KBM-7 (cell line): ENCODE data around the gene PITPNC1.
"Not testable (repeated sequence)": the region's sequence is repeated elsewhere in the genome, so short reads cannot be mapped to it uniquely, and the experiment has no call there.

Experiments
- DNase-seq: peaks from one replicate; pipeline ENCODE4 v3.0.0-alpha.2; 2015
- in situ Hi-C: fragments of 300-500 bp; cut with MboI; formaldehyde crosslinking; loops from 2 replicates; pipeline ENCODE4 v1.14.3; 2020; ENCODE audit warnings: low sequenced_read_pairs, low pct_unique_long_range_greater_than_20kb, mixed read lengths

PITPNC1 gene

DNA sequence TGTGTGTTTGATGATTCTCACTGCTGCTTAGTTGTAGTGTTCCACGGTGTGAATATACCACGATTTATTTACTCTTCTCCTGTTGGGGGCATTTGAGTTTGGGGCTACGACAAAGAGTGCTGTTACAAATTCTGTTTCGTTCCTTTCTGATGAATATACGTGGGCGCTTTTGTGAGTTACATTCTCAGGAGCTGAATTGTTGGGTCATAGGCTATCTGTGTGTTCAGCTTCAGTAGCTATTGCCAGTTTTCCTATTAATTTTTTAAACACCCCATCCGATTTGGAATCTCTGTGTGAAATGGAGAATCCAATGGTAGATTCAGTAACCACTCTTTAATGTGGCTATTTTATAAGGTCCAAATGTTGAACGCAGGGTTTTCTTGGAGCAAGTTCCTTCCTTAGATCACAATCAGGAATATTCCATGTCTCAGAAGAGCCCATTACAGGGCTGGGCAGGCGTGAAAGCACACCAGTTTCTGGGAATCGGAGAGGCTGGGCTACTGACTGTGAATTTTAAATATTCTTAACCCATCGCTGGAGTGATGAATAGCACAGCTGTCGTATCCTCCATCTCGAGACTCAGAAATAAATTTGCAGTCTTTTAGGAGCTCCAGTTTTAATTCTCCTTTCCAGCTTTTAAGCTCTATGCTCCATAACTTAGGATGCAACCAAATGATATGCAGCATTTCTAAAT is 115.9 kb downstream of the PITPNC1 start:
- DNase-seq, result no peak
- in situ Hi-C loops, result no loop called here

GRCh38 chr17:67493812-67494211 is 116.7 kb downstream of the PITPNC1 start:
- in situ Hi-C loops, result no loop called here
- DNase-seq, result no peak

DNA sequence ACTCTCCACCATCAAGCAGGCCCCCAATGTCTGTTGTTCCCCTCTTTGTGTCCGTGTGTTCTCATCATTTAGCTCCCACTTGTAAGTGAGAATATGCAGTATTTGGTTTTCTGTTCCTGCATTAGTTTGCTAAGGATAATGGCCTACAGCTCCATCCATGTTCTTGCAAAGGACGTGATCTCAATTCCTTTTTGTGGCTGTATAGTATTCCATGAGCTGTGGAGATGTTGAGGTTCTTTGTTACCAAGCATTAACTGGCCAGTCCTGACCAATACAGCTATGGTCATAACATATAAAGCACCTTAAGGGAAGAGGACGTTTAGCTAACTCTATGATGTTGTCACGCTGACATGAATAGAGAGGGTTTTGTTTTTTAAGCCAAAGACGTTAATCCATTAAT is 118.5 kb downstream of the PITPNC1 start:
- in situ Hi-C loops, result not testable (repeated sequence)

GRCh38 chr17:67496286-67496685 is 119.2 kb downstream of the PITPNC1 start:
- no peak for DNase-seq
- in situ Hi-C loops, result no loop called here

More for the DNA sequence above, 118.5 kb downstream of the PITPNC1 start:
- DNase-seq, result not testable (repeated sequence)

GRCh38 chr17:67499685-67500084 is 122.6 kb downstream of the PITPNC1 start:
- in situ Hi-C loops, result no loop called here
- no peak for DNase-seq

GRCh38 chr17:67500261-67500660 is 123.2 kb downstream of the PITPNC1 start:
- DNase-seq, result no peak
- in situ Hi-C loops, result no loop called here

- in situ Hi-C loops, result no loop called here
These were observed 123.7 kb downstream of the PITPNC1 start for GRCh38 chr17:67500677-67501300.

GRCh38 chr17:67502151-67502550 is 125.1 kb downstream of the PITPNC1 start:
- DNase-seq, result no peak
- in situ Hi-C loops, result no loop called here

More at GRCh38 chr17:67500677-67501300, 123.7 kb downstream of the PITPNC1 start:
- no peak for DNase-seq

GRCh38 chr17:67503184-67503583 is 126.1 kb downstream of the PITPNC1 start:
- in situ Hi-C loops, result no loop called here
- DNase-seq, result no peak

DNA sequence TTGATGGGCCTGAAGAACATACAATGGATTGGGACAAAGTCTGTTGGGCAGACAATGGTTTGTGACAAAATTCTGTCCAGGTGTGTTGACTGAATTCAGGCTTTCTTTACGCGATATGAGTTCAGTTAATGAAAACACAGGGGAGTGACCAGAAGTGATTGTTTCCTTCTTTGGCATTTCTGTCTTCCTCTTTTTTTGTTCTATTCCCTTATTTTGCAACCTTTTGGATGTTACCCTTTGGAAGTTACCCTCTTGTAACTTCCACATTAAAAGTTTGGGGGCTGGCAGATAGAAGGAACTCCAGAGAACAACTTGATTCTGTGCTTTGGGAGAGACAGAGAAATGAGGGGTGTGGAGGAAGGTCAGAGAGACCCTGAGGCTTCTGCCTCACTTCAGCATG is 126.7 kb downstream of the PITPNC1 start:
- DNase-seq, result no peak
- in situ Hi-C loops, result no loop called here

GRCh38 chr17:67504182-67504581 is 127.1 kb downstream of the PITPNC1 start:
- in situ Hi-C loops, result no loop called here
- no peak for DNase-seq

- no peak for DNase-seq
- in situ Hi-C loops, result no loop called here
These were observed 129.9 kb downstream of the PITPNC1 start for GRCh38 chr17:67506966-67507365.

DNA sequence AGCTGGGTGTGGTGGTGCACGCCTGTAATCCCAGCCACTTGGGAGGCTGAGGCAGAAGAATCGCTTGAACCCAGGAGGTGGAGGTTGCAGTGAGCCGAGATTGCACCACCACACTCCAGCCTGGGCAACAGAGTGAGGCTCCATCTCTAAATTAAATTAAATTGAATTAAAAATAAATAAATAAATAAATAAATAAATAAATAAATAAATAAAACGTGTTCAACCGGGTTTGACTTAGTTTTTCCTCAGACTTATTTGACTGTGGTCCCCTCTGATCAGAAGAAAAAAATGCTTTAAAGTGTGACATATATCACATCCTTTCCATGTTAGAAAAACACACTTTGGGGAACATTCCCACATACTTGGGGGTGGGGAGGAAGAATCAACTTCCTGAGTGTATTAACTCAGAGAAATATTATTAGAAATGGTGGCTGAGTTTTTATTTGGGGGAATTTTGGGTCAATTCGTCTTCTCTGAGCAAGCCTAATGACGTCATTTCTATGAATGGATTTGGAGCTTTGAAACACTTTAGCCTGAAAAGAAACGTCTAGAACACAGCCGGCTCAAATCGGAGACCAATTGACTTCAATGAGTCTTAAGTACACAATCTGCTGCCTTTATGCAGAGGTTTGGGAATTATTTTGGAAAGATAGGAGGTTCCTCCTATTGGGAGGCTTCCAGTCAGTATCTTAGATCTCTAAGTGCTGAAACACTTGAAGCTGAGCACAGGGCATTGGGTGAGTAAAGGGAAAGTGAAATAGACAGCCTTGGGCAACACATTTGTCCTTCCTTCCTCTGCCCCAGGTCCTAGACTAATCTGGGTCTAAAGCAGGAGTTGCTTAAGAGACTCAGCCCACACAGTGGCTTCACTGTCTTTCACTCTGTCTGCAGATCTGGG is 132.6 kb downstream of the PITPNC1 start:
- in situ Hi-C loops, result no loop called here
- no peak for DNase-seq

DNA sequence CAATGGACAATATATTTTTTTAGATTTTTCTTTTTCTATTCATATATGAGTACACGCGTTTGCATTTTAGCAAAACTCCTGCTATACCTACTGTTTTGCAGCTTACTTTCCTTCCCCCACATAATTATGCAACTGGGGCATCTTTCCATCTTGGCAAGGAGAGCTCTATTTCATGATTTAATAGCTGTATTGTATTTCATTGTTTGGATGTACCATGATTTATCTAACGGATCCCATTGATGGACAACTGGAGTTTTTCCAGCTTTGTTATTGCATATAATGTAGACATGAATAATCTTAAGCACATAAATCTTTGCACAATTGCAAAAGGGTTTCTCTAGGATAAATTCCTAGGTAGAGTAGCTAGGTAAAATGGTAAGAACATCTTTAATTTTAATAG is 133.9 kb downstream of the PITPNC1 start:
- DNase-seq, result no peak
- in situ Hi-C loops, result no loop called here

GRCh38 chr17:67511804-67512203 is 134.7 kb downstream of the PITPNC1 start:
- DNase-seq, result no peak
- in situ Hi-C loops, result no loop called here

- DNase-seq, result no peak
- in situ Hi-C loops, result no loop called here
These were observed 137.9 kb downstream of the PITPNC1 start for GRCh38 chr17:67514998-67515397.

DNA sequence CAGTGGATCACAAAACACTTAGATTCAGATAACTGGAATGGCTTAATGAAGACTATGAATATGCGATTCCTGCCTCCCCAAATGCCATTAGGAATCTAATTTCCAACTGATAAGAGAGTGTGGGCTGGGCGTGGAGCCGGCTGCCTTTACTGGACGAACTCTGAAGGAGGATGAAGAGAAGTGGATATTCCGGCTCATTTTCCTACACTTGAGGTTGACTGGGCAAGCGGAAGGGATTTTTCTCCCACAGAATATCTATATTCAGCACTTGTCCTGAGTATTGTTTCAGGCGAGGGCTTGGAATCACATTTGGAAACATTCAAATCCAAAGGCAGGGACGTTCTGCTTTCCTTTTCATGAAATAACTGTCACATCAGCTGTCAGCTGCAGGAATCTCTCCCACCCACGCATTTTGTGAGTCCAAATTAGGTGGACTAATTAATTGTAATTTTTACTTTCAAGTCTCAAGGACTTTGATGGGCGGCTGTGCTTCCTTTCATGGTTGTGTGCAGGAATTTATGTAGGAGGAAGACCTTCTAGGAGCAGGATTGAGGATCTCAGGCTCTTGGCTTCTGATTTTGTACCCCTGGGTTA is 138.5 kb downstream of the PITPNC1 start:
- in situ Hi-C loops, result no loop called here
- no peak for DNase-seq

DNA sequence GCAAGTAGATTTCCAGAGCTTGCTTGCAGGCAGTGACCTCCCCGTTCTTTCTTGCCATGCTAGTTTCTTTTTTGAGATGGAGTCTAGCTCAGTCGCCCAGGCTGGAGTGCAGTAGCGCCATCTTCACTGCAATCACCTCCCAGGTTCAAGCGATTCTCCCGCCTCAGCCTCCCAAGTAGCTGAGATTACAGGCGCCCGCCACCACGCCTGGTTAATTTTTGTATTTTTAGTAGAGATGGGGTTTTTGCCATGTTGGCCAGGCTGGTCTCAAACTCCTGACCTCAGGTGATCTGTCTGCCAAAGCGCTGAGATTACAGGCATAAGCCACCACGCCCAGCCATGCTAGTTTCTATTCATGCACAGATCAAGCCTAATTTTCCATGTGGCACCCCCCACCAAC is 139.5 kb downstream of the PITPNC1 start:
- DNase-seq, in situ Hi-C loops: not testable (repeated sequence)

GRCh38 chr17:67517325-67517724 is 140.2 kb downstream of the PITPNC1 start:
- in situ Hi-C loops, result no loop called here

DNA sequence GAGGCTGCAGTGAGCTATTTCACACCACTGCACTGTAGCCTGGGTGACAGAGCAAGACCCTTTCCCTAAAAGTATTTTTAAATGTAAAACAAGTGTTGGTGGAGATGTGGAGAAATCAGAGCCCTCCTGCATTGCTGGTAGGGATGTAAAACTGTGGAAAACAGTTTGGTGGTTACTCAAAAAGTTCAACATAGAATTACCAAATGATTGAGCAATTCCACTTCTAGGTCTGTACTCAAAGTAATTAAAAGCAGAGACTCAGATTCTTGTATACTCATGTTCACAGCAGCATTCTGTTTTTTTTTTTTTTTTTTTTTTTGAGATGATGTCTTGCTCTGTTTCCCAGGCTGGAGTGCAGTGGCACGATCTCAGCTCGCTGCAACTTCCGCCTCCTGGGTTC is 141.8 kb downstream of the PITPNC1 start:
- in situ Hi-C loops, result no loop called here
- no peak for DNase-seq

More at GRCh38 chr17:67517325-67517724, 140.2 kb downstream of the PITPNC1 start:
- DNase-seq, result no peak
